ENCODE data around the gene ANAPC10. TPM values are rescaled to one million over a fixed set of nuclear protein-coding genes. Genes with fewer than 3 reads are reported as not detected.

The ANAPC10 gene
- total and polyA plus RNA-seq, 2 of the 4 experiments (the other 2 are of a cell fraction): 17.1 to 22.4 TPM

- dilution Hi-C loops (cut with HindIII; ENCODE audit: low sequenced_read_pairs, unreplicated experiment): no loop called here
- ChIA-PET POLR2A (ENCODE audit: unreplicated experiment) (no interaction called here), CTCF (no interaction called here)
- no peak overlapping the region for H3K14ac ChIP-seq (replicated peaks; ENCODE audit: low read depth, low read length)
- no peaks in the 10 kb centered on the region for H4K20me1 ChIP-seq (ENCODE audit: insufficient read depth, low read length)
- intact Hi-C loops (cut with micrococcal nuclease): no loop called here
- no peak overlapping the region for H4K91ac ChIP-seq (ENCODE audit: insufficient read depth, low read depth, low read length)
- H4K5ac ChIP-seq (ENCODE audit: low read depth, low read length): no peak overlapping the region
- H3K9ac ChIP-seq (ENCODE audit: low read depth, low read length): no peak overlapping the region
- no peaks in the 10 kb centered on the region; the same call in 1 of the 2 replicates for H3K9me1 ChIP-seq (ENCODE audit: insufficient read depth, low read length)
- in situ Hi-C loops (cut with MboI; ENCODE audit: low sequenced_read_pairs): no loop called here
- H3K27me3 ChIP-seq (ENCODE audit: control insufficient read depth, insufficient read depth, low read length): no peaks in the 10 kb centered on the region
- no peak overlapping the region for H3K18ac ChIP-seq (ENCODE audit: low read depth, low read length)
- H3K36me3 ChIP-seq (ENCODE audit: control insufficient read depth, insufficient read depth, low read length): no peaks in the 10 kb centered on the region
- no peak overlapping the region for H2AFZ ChIP-seq (replicated peaks; ENCODE audit: low read length, poor library complexity)
- H3K27ac ChIP-seq (ENCODE audit: insufficient read depth, low read length): no peak overlapping the region
- H2AK9ac ChIP-seq (replicated peaks; ENCODE audit: low read depth, low read length, poor library complexity): no peak overlapping the region
- no peak overlapping the region for H3K4me3 ChIP-seq (ENCODE audit: insufficient read depth, low read depth, low read length)
- H3K79me1 ChIP-seq (ENCODE audit: low read depth in 1 of 2, low read length in 2 of 2): peaks cover 9 to 11% of the 10 kb centered on the region in 2 experiments; a peak in 3 of 4 replicates
- H3K4ac ChIP-seq (ENCODE audit: low read depth, low read length): no peak overlapping the region
- no peak for ATAC-seq (ENCODE audit: low read depth)
- no peak overlapping the region for H2BK5ac ChIP-seq (ENCODE audit: low read depth, low read length, poor library complexity, severe bottlenecking)
- H3K23ac ChIP-seq (ENCODE audit: low read depth, low read length): no peak overlapping the region
- H3K4me2 ChIP-seq (ENCODE audit: low read depth, low read length): no peak overlapping the region
- no peak overlapping the region for H2BK20ac ChIP-seq (ENCODE audit: low read depth, low read length)
- H2BK15ac ChIP-seq (ENCODE audit: low read depth, low read length): no peak overlapping the region
- no TSS peak for BruUV-seq (replicated peaks)
- no peak overlapping the region for H2BK120ac ChIP-seq (ENCODE audit: low read depth, low read length)
- no peaks in the 10 kb centered on the region for H3K9me3 ChIP-seq (ENCODE audit: control insufficient read depth, insufficient read depth, low read length)
- DNase-seq: no peak
- no peaks in the 10 kb centered on the region for H3K4me1 ChIP-seq (ENCODE audit: control insufficient read depth, insufficient read depth, low read length)
- H4K8ac ChIP-seq (ENCODE audit: low read depth in 2 of 2, low read length in 2 of 2): no peak overlapping the region
- H2AK5ac ChIP-seq (ENCODE audit: low read depth, low read length): no peak overlapping the region
- H3K56ac ChIP-seq (ENCODE audit: extremely low read depth, insufficient read depth, low read length): no peak overlapping the region
- TF ChIP-seq CHD1 (IDR thresholded peaks at IDR 0.05; ENCODE audit: low read depth, low read length) (no peak), RCOR1 (IDR thresholded peaks at IDR 0.05; ENCODE audit: insufficient replicate concordance, low read length) (no peak), BHLHE40 (IDR thresholded peaks at IDR 0.05; ENCODE audit: low read depth, low read length) (no peak), RFX5 (IDR thresholded peaks at IDR 0.05; ENCODE audit: low read depth, low read length) (no peak)
Observed at GRCh38 chr4:145048817-145049216, 49.2 kb downstream of the ANAPC10 start.

All from IMR-90 (cell line).